AG09309 (cell line): ENCODE measurements around the gene PPDPF.

Experiments used
- DNase-seq: peaks from one replicate; pipeline ENCODE4 v3.0.0-alpha.2; 2010; ENCODE audit warnings: low read depth
- H3K4me3 ChIP-seq: 2 replicates; pipeline ENCODE4 v1.5.1; 2011; ENCODE audit warnings: mild to moderate bottlenecking, low read depth, low read length, moderate library complexity; ENCODE audit not compliant: control insufficient read depth
- TF ChIP-seq, protein P1 (sequence below): IDR thresholded peaks from 2 replicates; pipeline ENCODE4 v1.5.1; 2011; ENCODE audit warnings: mild to moderate bottlenecking, low read depth, low read length, inconsistent platforms; ENCODE audit not compliant: insufficient read depth, control insufficient read depth; ENCODE audit errors: missing control alignments

Gene PPDPF

DNA sequence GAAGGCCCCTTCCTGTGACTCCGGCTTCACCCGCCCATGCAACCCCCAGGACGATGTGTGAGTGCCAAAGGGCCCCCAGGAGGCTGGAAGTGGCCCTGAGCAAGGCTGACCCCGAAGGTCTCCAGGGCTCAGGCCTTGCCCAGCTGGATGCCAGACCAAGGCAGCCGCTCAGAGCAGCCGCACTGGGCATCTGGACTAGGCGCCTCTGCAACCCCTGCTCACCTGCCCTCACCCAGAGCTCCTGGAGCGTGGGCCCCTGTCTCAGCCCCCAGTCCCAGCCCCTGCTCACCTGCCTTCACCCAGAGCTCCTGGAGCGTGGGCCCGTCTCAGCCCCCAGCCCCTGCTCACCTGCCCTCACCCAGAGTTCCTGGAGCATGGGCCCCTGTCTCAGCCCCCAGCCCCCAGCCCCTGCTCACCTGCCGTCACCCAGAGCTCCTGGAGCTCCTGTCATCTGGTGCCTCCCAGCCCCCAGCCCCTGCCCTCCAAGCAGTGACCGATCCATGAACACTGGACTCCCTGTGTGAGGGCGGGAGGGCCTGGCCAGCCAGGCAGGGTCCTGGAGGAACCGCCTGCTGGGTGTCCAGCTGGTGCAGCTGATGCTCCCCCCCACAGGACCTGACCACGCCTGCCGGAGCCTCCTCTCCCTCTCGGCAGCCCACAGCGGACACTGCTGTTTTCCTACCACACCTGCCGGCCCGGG, 25.8 kb downstream of the PPDPF start:
- H3K4me3 ChIP-seq, result no peak overlapping the region
- TF ChIP-seq, protein P1, sequence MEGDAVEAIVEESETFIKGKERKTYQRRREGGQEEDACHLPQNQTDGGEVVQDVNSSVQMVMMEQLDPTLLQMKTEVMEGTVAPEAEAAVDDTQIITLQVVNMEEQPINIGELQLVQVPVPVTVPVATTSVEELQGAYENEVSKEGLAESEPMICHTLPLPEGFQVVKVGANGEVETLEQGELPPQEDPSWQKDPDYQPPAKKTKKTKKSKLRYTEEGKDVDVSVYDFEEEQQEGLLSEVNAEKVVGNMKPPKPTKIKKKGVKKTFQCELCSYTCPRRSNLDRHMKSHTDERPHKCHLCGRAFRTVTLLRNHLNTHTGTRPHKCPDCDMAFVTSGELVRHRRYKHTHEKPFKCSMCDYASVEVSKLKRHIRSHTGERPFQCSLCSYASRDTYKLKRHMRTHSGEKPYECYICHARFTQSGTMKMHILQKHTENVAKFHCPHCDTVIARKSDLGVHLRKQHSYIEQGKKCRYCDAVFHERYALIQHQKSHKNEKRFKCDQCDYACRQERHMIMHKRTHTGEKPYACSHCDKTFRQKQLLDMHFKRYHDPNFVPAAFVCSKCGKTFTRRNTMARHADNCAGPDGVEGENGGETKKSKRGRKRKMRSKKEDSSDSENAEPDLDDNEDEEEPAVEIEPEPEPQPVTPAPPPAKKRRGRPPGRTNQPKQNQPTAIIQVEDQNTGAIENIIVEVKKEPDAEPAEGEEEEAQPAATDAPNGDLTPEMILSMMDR, result no peak
- DNase-seq, result no peak

DNA sequence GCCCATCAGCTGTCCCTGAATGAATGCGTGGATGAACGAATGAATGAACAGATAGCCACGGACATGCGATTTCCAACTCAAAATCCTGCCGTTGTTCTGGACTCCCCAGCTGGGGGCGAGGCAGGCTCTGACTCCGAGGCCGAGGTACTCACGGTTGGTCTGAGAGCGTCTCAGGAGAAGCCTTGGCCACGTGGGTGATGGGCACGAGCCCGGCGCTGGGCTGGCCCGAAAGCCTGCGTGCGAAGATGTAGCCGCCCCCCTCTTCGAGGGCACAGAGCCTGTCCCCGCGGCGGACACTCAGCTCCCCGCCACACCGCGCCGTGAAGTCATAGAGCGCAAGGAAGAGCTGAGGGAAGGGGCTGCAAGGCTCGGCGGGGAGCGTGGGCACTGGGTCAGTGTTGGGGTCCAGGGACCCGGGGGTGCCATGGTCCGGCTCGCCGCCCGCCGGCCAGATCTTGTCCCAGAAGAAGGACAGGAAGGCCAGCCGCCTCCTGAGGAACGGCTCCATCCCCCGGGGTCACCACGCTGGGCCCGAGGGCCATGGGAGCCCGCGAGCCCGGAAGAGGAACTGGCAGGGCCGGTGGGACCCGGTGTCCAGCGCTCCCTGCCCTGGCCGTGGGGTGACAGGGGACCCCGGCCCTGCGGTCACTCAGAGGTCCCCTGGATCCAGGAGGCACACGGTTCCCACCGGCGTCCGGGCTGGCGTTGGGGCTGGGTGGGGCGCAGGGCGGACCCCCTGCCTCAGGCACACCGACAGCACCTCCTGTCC, 26.6 kb downstream of the PPDPF start:
- TF ChIP-seq, protein P1, result no peak
- H3K4me3 ChIP-seq, result no peak overlapping the region
- no peak for DNase-seq

DNA sequence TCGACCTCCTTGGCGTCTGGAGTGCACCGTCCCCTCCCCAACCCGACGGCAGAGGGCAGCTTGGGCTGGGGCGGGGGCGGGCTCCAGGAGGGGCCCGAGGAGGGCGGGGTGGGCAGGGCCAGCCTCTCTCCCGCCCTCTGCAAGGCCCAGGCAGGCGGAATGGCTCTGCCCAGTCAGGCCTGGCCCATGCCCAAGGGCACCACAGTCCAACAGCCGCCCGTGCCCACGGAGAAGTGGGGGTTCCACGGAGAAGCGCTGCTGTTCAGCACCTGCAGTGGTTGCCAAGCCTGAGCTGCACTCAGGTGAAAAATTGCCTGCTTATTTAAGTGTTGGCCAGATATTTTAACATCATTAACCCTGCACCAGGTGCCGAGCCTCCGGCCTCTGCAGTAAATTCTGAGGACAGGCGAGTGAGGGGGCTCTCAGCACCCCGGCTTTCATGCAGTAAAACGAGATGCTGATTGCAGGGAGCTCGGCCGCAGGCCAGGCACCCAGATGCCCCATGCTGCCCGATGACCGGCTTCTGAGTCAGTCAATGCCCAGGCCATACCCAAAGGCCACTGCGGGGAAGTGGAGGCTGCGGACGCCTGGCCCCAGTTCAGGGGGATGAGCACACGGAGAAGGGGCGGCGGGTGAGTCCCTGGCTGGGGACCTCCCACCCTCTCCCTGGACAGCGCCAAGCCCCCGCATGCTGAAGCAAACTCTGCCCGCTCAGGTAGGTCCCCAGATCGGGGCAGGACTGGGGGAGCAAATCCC, 27.3 kb downstream of the PPDPF start, which contains the start of gene SRMS:
Gene SRMS, minus strand, starts transcription at position 25 of the 756 bp plus-strand sequence. CDS start 286 bp downstream, outside the sequence.
- no peak for DNase-seq
- TF ChIP-seq, protein P1, result no peak
- no peak within 1 kb of the TSS for H3K4me3 ChIP-seq

DNA sequence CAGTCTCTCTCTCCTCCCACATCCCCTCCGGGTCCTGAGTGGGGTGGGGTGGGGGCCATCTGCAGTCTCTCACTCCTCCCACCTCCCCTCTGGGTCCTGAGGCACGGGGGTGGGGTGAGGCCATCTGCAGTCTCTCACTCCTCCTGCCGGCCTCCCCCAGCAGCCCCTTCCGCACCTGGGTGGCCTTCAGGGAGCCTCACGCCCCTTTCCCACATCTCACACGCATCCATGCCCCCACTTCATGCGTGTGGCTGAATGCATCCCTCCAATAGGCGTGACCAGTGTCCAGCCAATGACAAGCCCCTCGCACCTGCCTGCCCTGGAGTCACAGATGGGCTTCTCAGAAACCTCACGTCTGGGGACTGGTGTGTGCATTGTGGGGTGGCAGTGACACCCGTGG, 28.0 kb downstream of the PPDPF start:
- no peak overlapping the region for H3K4me3 ChIP-seq
- TF ChIP-seq, protein P1, result no peak
- no peak for DNase-seq

DNA sequence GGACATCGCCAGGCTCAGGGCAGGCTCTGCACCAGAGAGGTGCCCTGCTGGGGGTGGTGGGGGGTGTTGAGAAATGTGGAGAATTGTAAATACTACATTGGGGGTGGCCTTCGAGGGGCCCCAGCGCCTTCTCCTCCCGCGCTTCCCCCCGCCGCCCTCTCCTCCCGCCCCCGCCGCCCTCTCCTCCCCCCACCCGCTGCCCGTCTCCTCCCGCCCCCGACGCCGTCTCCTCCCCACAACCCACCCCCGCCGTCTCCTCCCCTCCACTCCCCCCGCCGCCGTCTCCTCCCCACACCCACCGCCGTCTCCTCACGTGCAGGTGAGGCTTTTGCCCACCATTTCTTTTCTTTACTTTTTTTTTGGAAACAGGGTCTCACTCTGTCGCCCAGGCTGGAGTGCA, 28.5 kb downstream of the PPDPF start:
- H3K4me3 ChIP-seq, result no peak overlapping the region
- DNase-seq, result no peak
- TF ChIP-seq, protein P1, result no peak

DNA sequence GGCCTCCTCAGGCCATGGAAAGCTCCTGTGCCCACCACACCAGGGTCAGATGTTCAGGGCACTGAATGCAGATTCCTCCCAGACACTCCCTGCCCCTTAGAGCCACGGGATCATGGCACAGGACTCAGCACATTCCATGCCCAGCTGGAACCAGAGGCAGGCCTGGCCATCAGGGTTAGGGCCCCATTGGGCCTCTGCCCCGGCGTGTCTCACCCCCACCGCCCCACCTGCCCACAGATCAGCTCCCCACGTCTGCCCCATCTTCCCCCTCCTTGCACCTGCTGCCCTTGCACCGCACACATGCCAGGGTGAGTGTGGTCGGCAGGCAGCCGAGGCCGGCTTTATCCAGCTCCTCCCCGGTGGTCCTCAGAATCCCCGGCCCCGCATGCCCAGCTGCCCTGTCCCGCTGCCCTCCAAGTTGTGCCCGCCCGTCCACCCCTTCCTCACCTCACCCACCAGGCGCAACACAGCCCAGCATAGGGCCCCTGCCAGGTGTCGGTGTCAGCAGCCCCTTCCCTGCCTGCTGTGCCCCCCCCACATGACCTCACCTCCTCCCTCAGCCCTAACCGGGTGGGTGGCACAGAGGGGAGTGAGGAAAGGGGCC, 29.2 kb downstream of the PPDPF start:
- no peak overlapping the region for H3K4me3 ChIP-seq
- no peak for DNase-seq
- TF ChIP-seq, protein P1, result no peak
